ENCODE data around the gene RASSF4. TPM values are rescaled to one million over a fixed set of nuclear protein-coding genes. Genes with fewer than 3 reads are reported as not detected.

The RASSF4 gene
- total RNA-seq, 2 donors from 2014 or later: 1.5 to 2.9 TPM

- ATAC-seq (peak; percentile 95), DNase-seq (peak; percentile 52 to 66 (median 57))
- peaks cover 4% of the 10 kb centered on the region for H3K27me3 Mint-ChIP-seq
- peak overlapping the region; percentile 29 for H3K27ac Mint-ChIP-seq
- peak overlapping the region; percentile 73 for H3K4me3 Mint-ChIP-seq
- H3K9me3 ChIP-seq (ENCODE audit: control insufficient read depth, low read length, poor library complexity, severe bottlenecking): no peaks in the 10 kb centered on the region
- H3K4me1 Mint-ChIP-seq: peaks cover 6% of the 10 kb centered on the region
- H3K36me3 Mint-ChIP-seq (ENCODE audit: low read depth): no peaks in the 10 kb centered on the region
Measured at GRCh38 chr10:44974628-44975430, 15.2 kb downstream of the RASSF4 start.

GRCh38 chr10:44975431-44976331 is 16.1 kb downstream of the RASSF4 start:
- H3K4me1 Mint-ChIP-seq: peaks cover 6% of the 10 kb centered on the region
- H3K36me3 Mint-ChIP-seq (ENCODE audit: low read depth): no peaks in the 10 kb centered on the region
- ATAC-seq: no peak
- H3K27me3 Mint-ChIP-seq: peaks cover 10% of the 10 kb centered on the region
- no peaks in the 10 kb centered on the region for H3K9me3 ChIP-seq (ENCODE audit: control insufficient read depth, low read length, poor library complexity, severe bottlenecking)
- H3K27ac Mint-ChIP-seq: no peak overlapping the region
- H3K4me3 Mint-ChIP-seq: peak overlapping the region; percentile 63
- no peak for DNase-seq

DNA sequence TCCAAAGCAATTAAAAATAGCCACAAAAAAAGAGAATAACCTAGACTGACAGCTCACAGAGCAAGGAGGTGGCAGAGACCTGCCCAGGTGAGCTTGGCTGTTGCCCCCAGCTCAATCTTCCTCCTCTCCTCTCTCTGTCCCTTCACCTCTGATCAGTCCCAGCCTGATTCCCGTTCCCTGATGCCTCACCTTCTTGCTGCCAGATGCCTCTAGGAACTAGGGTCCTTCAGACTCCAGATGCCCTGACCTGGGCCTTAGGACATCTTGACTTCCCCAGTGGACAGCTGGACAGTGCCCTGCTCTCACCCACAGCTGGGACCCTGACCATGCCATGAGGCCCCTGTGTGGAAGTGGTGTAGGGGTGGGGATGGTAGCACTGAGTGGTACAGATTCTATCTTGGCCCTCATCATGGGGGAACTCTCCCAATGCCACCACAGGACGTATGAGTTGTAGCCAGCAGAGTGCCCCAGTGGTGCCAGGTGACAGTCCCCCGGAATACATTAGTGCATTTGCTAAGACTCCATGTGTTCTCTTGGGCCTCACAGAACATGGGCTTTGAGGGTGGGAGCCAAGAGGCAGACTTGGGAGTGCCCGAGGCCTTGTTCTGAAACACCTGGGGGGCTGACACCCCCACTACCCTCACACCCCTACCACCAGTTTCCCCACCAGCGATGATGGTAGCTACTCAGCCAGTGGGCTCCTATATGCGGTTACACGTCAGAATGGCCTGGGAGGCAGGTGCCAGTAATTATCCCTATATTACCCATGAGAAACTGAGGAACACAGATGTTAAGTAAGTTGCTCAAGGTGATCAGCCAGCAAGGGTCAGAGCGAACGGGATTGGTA is 17.0 kb downstream of the RASSF4 start:
- peaks cover 6% of the 10 kb centered on the region for H3K4me1 Mint-ChIP-seq
- ATAC-seq (no peak), DNase-seq (no peak)
- H3K4me3 Mint-ChIP-seq: no peak overlapping the region
- H3K9me3 ChIP-seq (ENCODE audit: control insufficient read depth, low read length, poor library complexity, severe bottlenecking): no peaks in the 10 kb centered on the region
- H3K27ac Mint-ChIP-seq: no peak overlapping the region
- H3K36me3 Mint-ChIP-seq (ENCODE audit: low read depth): no peaks in the 10 kb centered on the region
- H3K27me3 Mint-ChIP-seq: peaks cover 14% of the 10 kb centered on the region

GRCh38 chr10:44977287-44978212 is 17.9 kb downstream of the RASSF4 start:
- no peaks in the 10 kb centered on the region for H3K36me3 Mint-ChIP-seq (ENCODE audit: low read depth)
- no peak overlapping the region for H3K4me3 Mint-ChIP-seq
- H3K27me3 Mint-ChIP-seq: peaks cover 14% of the 10 kb centered on the region
- DNase-seq: no peak
- H3K27ac Mint-ChIP-seq: no peak overlapping the region
- peaks cover 6% of the 10 kb centered on the region for H3K4me1 Mint-ChIP-seq
- no peaks in the 10 kb centered on the region for H3K9me3 ChIP-seq (ENCODE audit: control insufficient read depth, low read length, poor library complexity, severe bottlenecking)
- no peak for ATAC-seq

- no peak overlapping the region for H3K4me3 Mint-ChIP-seq
- peaks cover 6% of the 10 kb centered on the region for H3K4me1 Mint-ChIP-seq
- no peaks in the 10 kb centered on the region for H3K36me3 Mint-ChIP-seq (ENCODE audit: low read depth)
- H3K27ac Mint-ChIP-seq: no peak overlapping the region
- H3K27me3 Mint-ChIP-seq: peaks cover 14% of the 10 kb centered on the region
- DNase-seq (no peak), ATAC-seq (no peak)
- no peaks in the 10 kb centered on the region for H3K9me3 ChIP-seq (ENCODE audit: control insufficient read depth, low read length, poor library complexity, severe bottlenecking)
Measured at GRCh38 chr10:44978213-44978569, 18.6 kb downstream of the RASSF4 start.

DNA sequence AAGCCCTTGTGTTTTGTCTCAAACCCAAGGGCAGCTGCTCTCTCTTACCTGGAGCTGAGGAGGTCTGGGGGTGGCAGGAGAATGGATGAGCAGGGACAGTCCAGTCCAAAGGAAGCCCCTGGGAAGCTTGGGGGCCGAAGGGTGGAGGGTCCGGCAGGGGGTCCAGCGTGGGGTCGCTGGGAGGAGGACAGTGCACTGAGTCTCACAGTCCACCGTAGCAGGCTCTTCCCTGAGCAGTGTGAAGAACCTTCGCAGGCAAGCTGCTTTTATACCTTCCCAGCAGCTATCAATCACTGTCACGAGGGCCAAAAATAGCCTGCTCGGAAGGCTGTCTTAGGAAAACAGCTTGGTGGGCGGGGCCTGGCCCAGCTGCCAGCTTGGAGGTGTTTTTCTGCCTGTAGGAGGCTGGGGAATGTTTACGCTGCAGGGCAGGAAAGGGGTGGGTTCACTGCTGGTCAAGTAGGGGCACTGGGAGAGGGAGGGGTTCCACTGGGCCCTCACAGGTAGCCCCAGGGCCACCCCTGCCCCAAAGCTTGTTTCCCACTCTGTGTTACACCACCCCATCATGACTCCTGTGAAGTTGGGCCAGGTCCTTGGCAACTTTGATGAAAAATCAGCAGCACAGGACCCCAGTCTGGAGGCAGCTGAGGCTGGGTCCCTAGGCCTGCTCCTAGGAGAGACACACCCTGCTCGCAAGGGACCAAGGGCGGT is 19.1 kb downstream of the RASSF4 start, which contains the start of gene DEPP1:
TSS of gene DEPP1 (minus strand) at position 240 of the 711 bp plus-strand sequence. CDS start 779 bp downstream, outside the sequence.
- DNase-seq (no peak), ATAC-seq (no peak)
- no peak within 1 kb of the TSS for H3K4me3 Mint-ChIP-seq
- peaks cover 14% of the 10 kb centered on the region for H3K27me3 Mint-ChIP-seq
- no peak within 1 kb of the TSS for H3K27ac Mint-ChIP-seq
- no peaks in the 10 kb centered on the region for H3K36me3 Mint-ChIP-seq (ENCODE audit: low read depth)
- H3K4me1 Mint-ChIP-seq: peaks cover 4% of the 10 kb centered on the region
- no peaks in the 10 kb centered on the region for H3K9me3 ChIP-seq (ENCODE audit: control insufficient read depth, low read length, poor library complexity, severe bottlenecking)

- H3K36me3 Mint-ChIP-seq (ENCODE audit: low read depth): no peaks in the 10 kb centered on the region
- no peaks in the 10 kb centered on the region for H3K9me3 ChIP-seq (ENCODE audit: control insufficient read depth, low read length, poor library complexity, severe bottlenecking)
- H3K4me3 Mint-ChIP-seq: no peak overlapping the region
- DNase-seq (no peak), ATAC-seq (no peak)
- peaks cover 4% of the 10 kb centered on the region for H3K4me1 Mint-ChIP-seq
- no peak overlapping the region for H3K27ac Mint-ChIP-seq
- H3K27me3 Mint-ChIP-seq: peaks cover 14% of the 10 kb centered on the region
Measured at GRCh38 chr10:44979281-44980191, 19.9 kb downstream of the RASSF4 start.

DNA sequence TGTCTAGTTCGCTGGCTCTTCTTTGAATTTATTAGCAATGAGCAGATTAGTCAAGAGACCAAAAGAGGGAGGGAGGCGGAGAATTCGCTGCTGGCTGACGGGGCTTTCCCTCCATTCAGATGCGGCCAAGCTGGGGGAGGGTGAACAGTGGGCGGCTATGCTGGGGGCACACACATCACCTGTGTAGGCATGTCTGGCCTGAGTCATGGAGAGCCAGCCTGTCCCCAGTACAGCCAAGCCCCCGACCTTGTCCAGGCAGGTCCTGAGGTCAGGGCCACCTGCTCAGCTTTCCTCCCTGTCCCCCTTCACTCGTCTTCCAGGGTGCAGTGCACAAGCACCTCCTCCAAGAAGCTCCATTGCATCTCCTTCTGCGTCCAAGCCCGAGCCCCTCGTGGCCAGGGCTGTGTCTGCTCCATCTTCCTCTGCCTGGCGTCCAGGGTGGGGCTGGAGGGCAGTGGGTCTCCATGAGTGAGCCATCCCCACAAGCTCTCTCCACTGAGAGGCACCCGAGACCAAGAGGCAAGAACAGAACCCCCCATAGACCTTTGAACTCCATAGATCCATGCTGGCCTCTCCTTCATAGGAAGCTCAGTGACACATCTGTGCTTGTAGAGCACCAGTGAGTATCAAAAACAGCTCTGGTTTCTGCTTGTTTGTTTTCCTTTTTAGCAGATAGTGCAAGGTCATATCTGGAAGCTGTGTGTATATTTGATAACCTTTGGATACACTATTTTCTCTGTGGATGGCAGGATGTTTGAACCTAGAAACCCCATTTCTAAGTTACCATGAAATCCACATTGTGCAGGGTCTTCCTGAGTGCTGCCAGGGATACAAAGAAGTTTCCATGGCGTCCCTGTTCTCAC is 20.9 kb downstream of the RASSF4 start:
- no peak overlapping the region for H3K4me3 Mint-ChIP-seq
- H3K36me3 Mint-ChIP-seq (ENCODE audit: low read depth): no peaks in the 10 kb centered on the region
- H3K4me1 Mint-ChIP-seq: peaks cover 2% of the 10 kb centered on the region
- no peak overlapping the region for H3K27ac Mint-ChIP-seq
- no peaks in the 10 kb centered on the region for H3K9me3 ChIP-seq (ENCODE audit: control insufficient read depth, low read length, poor library complexity, severe bottlenecking)
- peaks cover 22% of the 10 kb centered on the region for H3K27me3 Mint-ChIP-seq
- ATAC-seq (no peak), DNase-seq (no peak)

DNA sequence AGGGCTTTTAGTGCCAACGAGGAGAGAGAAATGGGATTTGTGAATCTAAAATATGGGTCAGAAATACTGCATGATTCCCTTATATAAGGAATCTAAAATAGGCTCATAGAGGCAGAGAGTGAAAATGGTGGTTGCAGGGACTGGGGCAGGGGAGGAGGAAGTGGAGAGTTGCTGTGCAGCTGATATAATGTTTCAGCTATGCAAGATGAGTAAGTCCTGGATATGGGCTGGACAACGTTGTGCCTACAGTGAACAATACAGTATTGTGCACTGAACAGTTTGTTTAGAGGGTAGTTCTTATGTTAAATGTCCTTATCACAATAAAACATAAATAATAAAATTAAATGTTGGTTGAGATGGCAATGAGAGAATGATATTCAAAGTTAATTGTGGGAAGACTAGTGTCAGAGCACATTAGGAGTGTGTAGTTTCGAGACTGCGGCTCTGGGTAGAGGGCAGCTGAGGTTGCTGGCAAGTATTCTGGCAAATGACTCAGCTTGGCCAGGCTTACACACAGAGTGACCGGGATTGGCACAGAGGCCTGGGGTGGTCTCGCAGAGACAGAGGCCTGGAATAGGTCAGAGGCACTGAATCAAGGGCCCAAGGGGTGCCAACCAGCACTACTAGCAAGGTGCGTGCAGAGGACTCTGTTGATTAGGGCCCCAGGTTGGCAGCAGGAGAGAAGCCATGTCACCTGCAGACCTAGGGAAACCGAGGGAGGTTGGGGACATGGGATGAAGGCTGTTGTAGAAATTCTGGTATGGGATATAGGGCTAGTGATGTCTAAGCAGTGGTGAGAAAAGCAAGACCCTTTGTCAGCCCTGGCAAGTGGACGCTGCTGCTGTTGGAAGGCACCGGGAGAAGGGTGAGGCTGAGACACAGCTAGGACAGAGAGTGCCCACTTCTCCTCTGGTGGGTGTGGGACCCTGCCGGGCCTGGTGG is 21.8 kb downstream of the RASSF4 start:
- H3K27me3 Mint-ChIP-seq: peaks cover 22% of the 10 kb centered on the region
- no peaks in the 10 kb centered on the region for H3K36me3 Mint-ChIP-seq (ENCODE audit: low read depth)
- H3K4me3 Mint-ChIP-seq: no peak overlapping the region
- ATAC-seq: no peak
- no peak overlapping the region for H3K27ac Mint-ChIP-seq
- no peaks in the 10 kb centered on the region for H3K9me3 ChIP-seq (ENCODE audit: control insufficient read depth, low read length, poor library complexity, severe bottlenecking)
- no peaks in the 10 kb centered on the region for H3K4me1 Mint-ChIP-seq
- no peak for DNase-seq

GRCh38 chr10:44982114-44982460 is 22.5 kb downstream of the RASSF4 start:
- H3K36me3 Mint-ChIP-seq (ENCODE audit: low read depth): no peaks in the 10 kb centered on the region
- ATAC-seq (no peak), DNase-seq (no peak)
- no peaks in the 10 kb centered on the region for H3K4me1 Mint-ChIP-seq
- H3K27ac Mint-ChIP-seq: no peak overlapping the region
- no peaks in the 10 kb centered on the region for H3K9me3 ChIP-seq (ENCODE audit: control insufficient read depth, low read length, poor library complexity, severe bottlenecking)
- no peak overlapping the region for H3K4me3 Mint-ChIP-seq
- peaks cover 22% of the 10 kb centered on the region for H3K27me3 Mint-ChIP-seq
